Measurements from ENCODE around the gene OR2T3.
"Not testable (repeated sequence)": the region's sequence is repeated elsewhere in the genome, so short reads cannot be mapped to it uniquely, and the experiment has no call there.

OR2T3 gene

GRCh38 chr1:248450466-248451145, 22.5 kb upstream of the OR2T3 start:
- not testable (repeated sequence) for H3K9me3 ChIP-seq; H3K36me3 ChIP-seq; H3K4me3 ChIP-seq (ENCODE audit: low read depth, low read length); DNase-seq; H3K4me1 ChIP-seq; H3K27me3 ChIP-seq

GRCh38 chr1:248453619-248454018, 19.5 kb upstream of the OR2T3 start:
- H3K4me1 ChIP-seq; DNase-seq; H3K27me3 ChIP-seq; H3K36me3 ChIP-seq; H3K4me3 ChIP-seq (ENCODE audit: low read depth, low read length); H3K9me3 ChIP-seq: not testable (repeated sequence)

GRCh38 chr1:248455045-248455444, 18.1 kb upstream of the OR2T3 start:
- not testable (repeated sequence) for H3K4me1 ChIP-seq; DNase-seq; H3K9me3 ChIP-seq; H3K36me3 ChIP-seq; H3K27me3 ChIP-seq; H3K4me3 ChIP-seq (ENCODE audit: low read depth, low read length)

GRCh38 chr1:248456635-248457034, 16.5 kb upstream of the OR2T3 start:
- not testable (repeated sequence) for H3K4me3 ChIP-seq (ENCODE audit: low read depth, low read length); H3K27me3 ChIP-seq; H3K36me3 ChIP-seq; H3K9me3 ChIP-seq; DNase-seq; H3K4me1 ChIP-seq

- H3K36me3 ChIP-seq, H3K9me3 ChIP-seq: not testable (repeated sequence)
These were observed 14.0 kb upstream of the OR2T3 start for GRCh38 chr1:248459117-248459516.

GRCh38 chr1:248471154-248471553, 2.0 kb upstream of the OR2T3 start:
- no peak for TF ChIP-seq CTCF (IDR thresholded peaks at IDR 0.05; ENCODE audit: low read depth, low read length)
- Histone ChIP-seq H3K4me3 (ENCODE audit: low read depth, low read length) (no peak overlapping the region), H3K36me3 (no peaks in the 10 kb centered on the region), H3K9me3 (no peaks in the 10 kb centered on the region), H3K27me3 (no peaks in the 10 kb centered on the region), H3K4me1 (no peaks in the 10 kb centered on the region)
- no peak for DNase-seq

More at GRCh38 chr1:248459117-248459516, 14.0 kb upstream of the OR2T3 start:
- H3K4me1 ChIP-seq; H3K27me3 ChIP-seq; H3K4me3 ChIP-seq (ENCODE audit: low read depth, low read length); DNase-seq: not testable (repeated sequence)

GRCh38 chr1:248472111-248472510, 1.0 kb upstream of the OR2T3 start:
- not testable (repeated sequence) for DNase-seq; H3K4me1 ChIP-seq; H3K9me3 ChIP-seq; H3K36me3 ChIP-seq; H3K27me3 ChIP-seq; H3K4me3 ChIP-seq (ENCODE audit: low read depth, low read length)

- not testable (repeated sequence) for H3K4me1 ChIP-seq; H3K4me3 ChIP-seq (ENCODE audit: low read depth, low read length); H3K36me3 ChIP-seq; DNase-seq; H3K27me3 ChIP-seq; H3K9me3 ChIP-seq
These were observed 2.5 kb downstream of the OR2T3 start for GRCh38 chr1:248475660-248476059.

- not testable (repeated sequence) for H3K4me3 ChIP-seq (ENCODE audit: low read depth, low read length); H3K27me3 ChIP-seq; DNase-seq; H3K4me1 ChIP-seq; H3K36me3 ChIP-seq; H3K9me3 ChIP-seq
These were observed 8.8 kb downstream of the OR2T3 start for GRCh38 chr1:248481686-248482579.

GRCh38 chr1:248488289-248488688, 15.1 kb downstream of the OR2T3 start, which contains the start of gene OR2T5:
Gene OR2T5 (plus strand): TSS chr1:248488589. CDS start chr1:248488589, 0 bp downstream.
- not testable (repeated sequence) for H3K27me3 ChIP-seq; H3K4me1 ChIP-seq; H3K36me3 ChIP-seq; H3K4me3 ChIP-seq (ENCODE audit: low read depth, low read length); H3K9me3 ChIP-seq; DNase-seq

GRCh38 chr1:248496661-248497060, 23.5 kb downstream of the OR2T3 start:
- H3K27me3 ChIP-seq, H3K4me1 ChIP-seq: not testable (repeated sequence)

GRCh38 chr1:248500305-248501035, 27.3 kb downstream of the OR2T3 start:
- not testable (repeated sequence) for H3K9me3 ChIP-seq; H3K4me1 ChIP-seq; DNase-seq; H3K27me3 ChIP-seq; H3K4me3 ChIP-seq (ENCODE audit: low read depth, low read length); H3K36me3 ChIP-seq

More at GRCh38 chr1:248496661-248497060, 23.5 kb downstream of the OR2T3 start:
- H3K9me3 ChIP-seq; H3K36me3 ChIP-seq; H3K4me3 ChIP-seq (ENCODE audit: low read depth, low read length); DNase-seq: not testable (repeated sequence)

- not testable (repeated sequence) for H3K36me3 ChIP-seq, H3K9me3 ChIP-seq
These were observed 34.6 kb downstream of the OR2T3 start, which contains the start of gene OR2G6 for GRCh38 chr1:248507773-248508172. Gene OR2G6 (plus strand): TSS chr1:248508073. CDS start chr1:248521647, 13,574 bp downstream.

GRCh38 chr1:248510217-248510616, 37.1 kb downstream of the OR2T3 start:
- not testable (repeated sequence) for H3K9me3 ChIP-seq; H3K4me3 ChIP-seq (ENCODE audit: low read depth, low read length); DNase-seq; H3K4me1 ChIP-seq; H3K36me3 ChIP-seq; H3K27me3 ChIP-seq

More at GRCh38 chr1:248507773-248508172, 34.6 kb downstream of the OR2T3 start, which contains the start of gene OR2G6:
- H3K27me3 ChIP-seq; H3K4me1 ChIP-seq; H3K4me3 ChIP-seq (ENCODE audit: low read depth, low read length); DNase-seq: not testable (repeated sequence)

All from BE2C (cell line).